ENCODE measurements around the gene KRTAP5-5.

KRTAP5-5 gene

GRCh38 chr11:1674173-1675131, 44.9 kb downstream of the KRTAP5-5 start:
- no peak for DNase-seq (ENCODE audit: low read depth, low spot score)

GRCh38 chr11:1675536-1676228, 46.1 kb downstream of the KRTAP5-5 start:
- no peak for DNase-seq (ENCODE audit: low read depth, low spot score)

GRCh38 chr11:1676229-1676740, 46.7 kb downstream of the KRTAP5-5 start:
- DNase-seq (ENCODE audit: low read depth, low spot score): no peak

GRCh38 chr11:1679881-1680280, 50.3 kb downstream of the KRTAP5-5 start:
- DNase-seq (ENCODE audit: low read depth, low spot score): no peak

All from astrocyte of the hippocampus (primary cell).